Fibroblast of pulmonary artery (primary cell): ENCODE data around the gene SMAP2.

Experiments used
- DNase-seq: peaks from one replicate; pipeline ENCODE4 v3.0.0-alpha.2; 2010; ENCODE audit warnings: low read depth
- H3K4me3 ChIP-seq: replicated peaks from 2 replicates; pipeline ENCODE4 v1.5.1; 2011; ENCODE audit warnings: low read depth, mild to moderate bottlenecking, control low read depth, low read length, moderate library complexity
- CTCF ChIP-seq: IDR thresholded peaks from 2 replicates; pipeline ENCODE4 v1.5.1; 2011; ENCODE audit warnings: mild to moderate bottlenecking, control low read depth, low read length, inconsistent platforms; ENCODE audit errors: missing control alignments

Gene SMAP2

GRCh38 chr1:40390857-40391256 is 17.3 kb downstream of the SMAP2 start:
- no peak for DNase-seq
- TF ChIP-seq CTCF = no peak
- H3K4me3 ChIP-seq = no peak overlapping the region

- no peak for TF ChIP-seq CTCF
- DNase-seq = no peak
- no peak overlapping the region for H3K4me3 ChIP-seq
Measured at GRCh38 chr1:40391688-40392145, 18.2 kb downstream of the SMAP2 start.

- TF ChIP-seq CTCF = no peak
- peak; percentile 72 for DNase-seq
- no peak overlapping the region for H3K4me3 ChIP-seq
Measured at GRCh38 chr1:40392221-40392620, 18.7 kb downstream of the SMAP2 start.

GRCh38 chr1:40393173-40393572 is 19.6 kb downstream of the SMAP2 start:
- no peak for DNase-seq
- no peak for TF ChIP-seq CTCF
- H3K4me3 ChIP-seq = no peak overlapping the region

- TF ChIP-seq CTCF = no peak
- DNase-seq = peak; percentile 35
- no peak overlapping the region for H3K4me3 ChIP-seq
Measured at GRCh38 chr1:40394491-40395172, 21.1 kb downstream of the SMAP2 start.

GRCh38 chr1:40395190-40396175 is 22.0 kb downstream of the SMAP2 start:
- no peak overlapping the region for H3K4me3 ChIP-seq
- no peak for TF ChIP-seq CTCF
- DNase-seq = no peak
